GM12872 (cell line): ENCODE measurements around the gene COL9A1.

Source experiments
- CTCF ChIP-seq: IDR thresholded peaks from 3 replicates; pipeline ENCODE4 v1.5.1; 2011; ENCODE audit warnings: low read depth, mild to moderate bottlenecking, low read length, moderate library complexity; ENCODE audit not compliant: insufficient read depth

Gene COL9A1

GRCh38 chr6:70304616-70305015 lies 1.7 kb upstream of the COL9A1 start:
- TF ChIP-seq CTCF = no peak

GRCh38 chr6:70299456-70299855 lies 3.4 kb downstream of the COL9A1 start:
- no peak for TF ChIP-seq CTCF

GRCh38 chr6:70298068-70298467 lies 4.8 kb downstream of the COL9A1 start:
- no peak for TF ChIP-seq CTCF

GRCh38 chr6:70292193-70292592 lies 10.7 kb downstream of the COL9A1 start:
- no peak for TF ChIP-seq CTCF

GRCh38 chr6:70289299-70289698 lies 13.6 kb downstream of the COL9A1 start:
- TF ChIP-seq CTCF = no peak

GRCh38 chr6:70286905-70287304 lies 16.0 kb downstream of the COL9A1 start:
- TF ChIP-seq CTCF = no peak

- TF ChIP-seq CTCF = no peak
These were observed 17.7 kb downstream of the COL9A1 start for GRCh38 chr6:70285201-70285600.

GRCh38 chr6:70282919-70283461 lies 19.9 kb downstream of the COL9A1 start:
- no peak for TF ChIP-seq CTCF
